Natural killer cell treated with Interleukin-12 subunit alpha and Interleukin-12 subunit beta and Interleukin-15 and Interleukin-18, amount 100 ng/mL, for 72 hours (primary cell): ENCODE data around the gene CACHD1. TPM values are rescaled to one million over a fixed set of nuclear protein-coding genes. Genes with fewer than 3 reads are reported as not detected.

Experiments used
- ATAC-seq, 2 donors: fragments of 150-1000 bp; cut with Tn5 transposase in 1 of 2; sonication (Bioruptor Pico), chemical (Tn5 transposase) in 1 of 2; 2 replicates each; pipeline ENCODE4 v1.10.0; 2021
- DNase-seq: peaks from one replicate; pipeline ENCODE4 v3.0.0; 2022; ENCODE audit warnings: low spot score
- H3K27ac Mint-ChIP-seq, 2 donors: 1 replicate in 1 of 2; 2 replicates in 1 of 2; pipeline ENCODE4 v1.8.0; 2022; ENCODE audit warnings: mixed read lengths in 2 of 2, mild to moderate bottlenecking in 1 of 2, moderate library complexity in 1 of 2
- H3K27me3 Mint-ChIP-seq, 2 donors: 1 replicate in 1 of 2; 2 replicates in 1 of 2; pipeline ENCODE4 v1.8.0; 2022; ENCODE audit warnings: mixed read lengths in 2 of 2
- H3K36me3 Mint-ChIP-seq: one replicate; pipeline ENCODE4 v1.8.0; 2022; ENCODE audit warnings: mixed read lengths
- H3K4me1 Mint-ChIP-seq, 2 donors: 1 replicate in 1 of 2; 2 replicates in 1 of 2; pipeline ENCODE4 v1.8.0; 2022; ENCODE audit warnings: low read depth in 2 of 2, mixed read lengths in 2 of 2, mild to moderate bottlenecking in 1 of 2
- H3K4me3 Mint-ChIP-seq: one replicate; pipeline ENCODE4 v1.8.0; 2022; ENCODE audit warnings: mixed read lengths
- H3K9me3 Mint-ChIP-seq: 2 replicates; pipeline ENCODE4 v1.8.0; 2022; ENCODE audit warnings: mixed read lengths
- total RNA-seq, 2 donors: library from RNA; stranded (reverse); gene quantifications; one replicate each; pipeline ENCODE4 v1.2.3, GENCODE V29; 2022

Gene CACHD1
- total RNA-seq, 2 donors from 2014 or later, result 0.11 to 0.14 TPM

- H3K4me3 Mint-ChIP-seq, result no peak overlapping the region
- H3K36me3 Mint-ChIP-seq, result no peaks in the 10 kb centered on the region
- no peak for DNase-seq
- H3K4me1 Mint-ChIP-seq, result no peaks in the 10 kb centered on the region
- no peaks in the 10 kb centered on the region for H3K9me3 Mint-ChIP-seq
- no peak for ATAC-seq
- peaks cover 11 to 15% of the 10 kb centered on the region in 2 donors for H3K27me3 Mint-ChIP-seq
- no peak overlapping the region for H3K27ac Mint-ChIP-seq
These were observed 56.4 kb downstream of the CACHD1 start for GRCh38 chr1:64526312-64526711.

DNA sequence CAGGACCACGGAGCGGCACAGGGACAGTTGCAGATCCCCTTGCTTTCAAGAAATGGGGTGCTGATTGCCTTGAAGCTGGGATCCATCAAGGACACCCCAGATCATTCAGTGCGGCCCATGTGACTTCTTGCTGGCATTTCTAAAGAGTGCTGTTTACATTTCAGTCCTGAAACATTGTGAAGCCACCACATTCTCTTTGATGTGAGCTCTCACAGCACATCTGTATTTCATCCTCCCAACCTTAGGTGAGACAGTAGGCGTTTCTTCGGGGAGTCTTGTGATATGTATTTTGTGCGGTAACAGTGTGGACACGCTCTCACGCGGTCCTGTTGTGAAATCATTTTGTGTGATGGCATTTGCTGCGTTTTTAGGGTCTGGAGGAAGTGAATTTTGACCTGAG lies 57.2 kb downstream of the CACHD1 start:
- Mint-ChIP-seq H3K4me1 (no peaks in the 10 kb centered on the region), H3K36me3 (no peaks in the 10 kb centered on the region), H3K27me3 (peaks cover 11 to 15% of the 10 kb centered on the region in 2 donors), H3K4me3 (no peak overlapping the region), H3K9me3 (no peaks in the 10 kb centered on the region), H3K27ac (no peak overlapping the region)
- no peak for ATAC-seq
- no peak for DNase-seq

- no peak for ATAC-seq
- DNase-seq, result no peak
- H3K4me1 Mint-ChIP-seq, result no peaks in the 10 kb centered on the region
- H3K36me3 Mint-ChIP-seq, result no peaks in the 10 kb centered on the region
- H3K4me3 Mint-ChIP-seq, result no peak overlapping the region
- peaks cover 11 to 15% of the 10 kb centered on the region in 2 donors for H3K27me3 Mint-ChIP-seq
- H3K27ac Mint-ChIP-seq, result no peak overlapping the region
- H3K9me3 Mint-ChIP-seq, result no peaks in the 10 kb centered on the region
These were observed 57.9 kb downstream of the CACHD1 start for GRCh38 chr1:64527786-64528185.

DNA sequence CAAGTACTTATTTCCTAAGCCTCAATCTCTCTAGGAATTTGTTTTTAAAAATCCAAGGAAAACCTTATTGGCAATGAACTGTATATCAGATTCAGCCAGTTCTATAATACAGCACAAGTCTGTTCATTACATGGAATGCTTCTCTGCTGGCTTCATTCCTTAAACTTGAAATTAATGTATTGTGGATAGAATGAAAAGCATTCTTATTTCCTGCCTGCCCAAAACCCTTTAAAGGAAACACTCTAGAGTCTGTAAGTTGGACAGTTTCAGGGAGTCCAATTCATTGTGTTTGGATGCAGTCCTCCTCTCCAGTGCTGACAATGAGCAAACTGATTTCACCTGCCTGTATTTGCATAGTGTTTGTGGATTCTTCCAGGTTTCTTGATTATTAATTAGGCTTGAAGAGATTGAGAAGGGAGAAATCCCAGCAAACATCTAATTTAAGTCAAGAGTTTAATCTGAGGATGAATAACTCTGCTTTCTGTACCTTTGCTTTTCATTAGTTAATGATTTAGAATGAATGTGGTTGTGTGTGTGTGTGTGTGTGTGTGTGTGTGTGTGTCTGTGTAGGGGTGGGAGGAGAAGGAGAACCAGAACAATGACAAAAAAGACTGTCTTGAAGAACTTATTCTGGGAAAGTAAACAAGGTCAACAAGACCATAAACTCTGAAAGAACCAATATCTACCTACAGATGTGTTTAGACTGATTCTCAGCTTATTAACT lies 61.2 kb downstream of the CACHD1 start:
- ATAC-seq, result no peak
- no peak for DNase-seq
- H3K27me3 Mint-ChIP-seq, result peaks cover 8 to 20% of the 10 kb centered on the region in 2 donors
- peaks cover 3% of the 10 kb centered on the region for H3K9me3 Mint-ChIP-seq
- peaks cover 0 to 2% of the 10 kb centered on the region in 2 donors for H3K4me1 Mint-ChIP-seq
- no peaks in the 10 kb centered on the region for H3K36me3 Mint-ChIP-seq
- H3K27ac Mint-ChIP-seq, result no peak overlapping the region
- no peak overlapping the region for H3K4me3 Mint-ChIP-seq

DNA sequence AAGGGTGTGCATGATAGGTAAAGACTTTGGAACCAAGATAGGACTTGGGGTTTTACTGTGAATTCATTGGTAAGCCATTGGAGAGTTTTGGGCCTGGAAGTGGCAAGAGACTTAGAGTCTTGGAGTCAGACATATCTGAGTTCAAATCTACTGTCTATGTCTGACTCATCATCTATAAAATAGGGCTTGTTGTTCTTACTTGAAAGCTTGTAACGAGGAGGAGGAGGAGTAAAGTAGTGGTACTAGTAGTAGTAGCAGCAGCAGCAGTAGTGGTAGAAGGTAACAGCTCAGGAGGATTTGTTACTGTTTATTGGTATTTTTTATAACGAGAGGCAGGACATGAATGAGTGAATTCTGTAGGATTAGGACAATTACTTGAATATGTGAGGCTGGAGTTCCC lies 62.7 kb downstream of the CACHD1 start:
- ATAC-seq, result peak in 1 of 2 donors; percentile 32
- H3K27me3 Mint-ChIP-seq, result peaks cover 0 to 20% of the 10 kb centered on the region in 2 donors

DNA sequence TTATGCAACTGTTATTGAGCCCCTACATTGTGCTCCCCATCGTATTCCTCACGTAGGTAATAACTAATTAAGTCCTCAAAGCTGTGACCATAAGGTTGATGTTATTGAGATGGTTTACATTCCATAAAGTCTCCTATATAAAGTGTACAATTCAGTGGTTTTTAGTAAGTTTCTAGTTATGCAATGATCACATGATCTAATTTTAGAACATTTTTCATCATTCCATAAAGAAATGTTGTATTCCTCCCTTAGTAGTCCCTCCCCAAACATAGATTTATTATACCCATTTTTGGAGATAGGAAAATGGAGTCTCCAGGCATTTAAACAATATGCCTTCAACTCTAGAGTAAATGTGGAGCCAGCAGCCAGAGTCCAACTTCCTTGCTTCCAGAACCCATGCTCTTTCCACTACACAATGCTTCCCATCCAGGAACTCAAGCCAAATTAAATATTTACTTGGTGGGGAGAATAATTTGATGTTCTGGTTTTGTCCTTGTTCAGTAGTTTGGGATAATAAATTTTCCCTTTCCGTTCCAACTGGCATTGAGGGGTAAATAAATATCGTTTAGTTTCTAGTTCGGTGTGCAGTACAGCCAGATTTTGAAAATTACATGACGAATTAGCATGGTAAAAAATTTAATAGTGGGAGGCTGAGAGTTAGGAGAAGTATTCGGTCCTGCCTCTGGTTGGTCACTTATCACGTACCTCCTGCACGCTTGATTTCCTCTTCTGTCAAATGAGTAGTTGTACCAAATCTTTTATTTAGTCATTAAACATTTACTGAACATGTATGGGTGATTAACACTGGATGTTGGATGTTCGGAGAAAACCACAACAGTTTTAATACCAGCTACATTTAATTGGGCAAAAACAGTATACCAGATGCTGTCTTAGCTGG lies 66.3 kb downstream of the CACHD1 start:
- peaks cover 3% of the 10 kb centered on the region for H3K9me3 Mint-ChIP-seq
- ATAC-seq, result no peak

More for the DNA sequence above, 62.7 kb downstream of the CACHD1 start:
- H3K9me3 Mint-ChIP-seq, result peaks cover 3% of the 10 kb centered on the region
- no peak overlapping the region for H3K27ac Mint-ChIP-seq
- no peak overlapping the region for H3K4me3 Mint-ChIP-seq
- no peak for DNase-seq
- H3K4me1 Mint-ChIP-seq, result peaks cover 0 to 2% of the 10 kb centered on the region in 2 donors
- H3K36me3 Mint-ChIP-seq, result no peaks in the 10 kb centered on the region

GRCh38 chr1:64536836-64537490 lies 67.0 kb downstream of the CACHD1 start:
- peaks cover 0 to 2% of the 10 kb centered on the region in 2 donors for H3K4me1 Mint-ChIP-seq
- no peak overlapping the region for H3K4me3 Mint-ChIP-seq
- H3K9me3 Mint-ChIP-seq, result peaks cover 3% of the 10 kb centered on the region
- DNase-seq, result no peak
- no peak overlapping the region for H3K27ac Mint-ChIP-seq
- no peaks in the 10 kb centered on the region for H3K36me3 Mint-ChIP-seq
- ATAC-seq, result no peak
- peaks cover 2 to 13% of the 10 kb centered on the region in 2 donors for H3K27me3 Mint-ChIP-seq

More for the DNA sequence above, 66.3 kb downstream of the CACHD1 start:
- no peak overlapping the region for H3K27ac Mint-ChIP-seq
- peaks cover 0 to 2% of the 10 kb centered on the region in 2 donors for H3K4me1 Mint-ChIP-seq
- H3K36me3 Mint-ChIP-seq, result no peaks in the 10 kb centered on the region
- peaks cover 2 to 13% of the 10 kb centered on the region in 2 donors for H3K27me3 Mint-ChIP-seq
- no peak overlapping the region for H3K4me3 Mint-ChIP-seq
- no peak for DNase-seq

- DNase-seq, result no peak
- H3K27ac Mint-ChIP-seq, result no peak overlapping the region
- H3K4me1 Mint-ChIP-seq, result peaks cover 0 to 2% of the 10 kb centered on the region in 2 donors
- H3K36me3 Mint-ChIP-seq, result no peaks in the 10 kb centered on the region
- no peak overlapping the region for H3K4me3 Mint-ChIP-seq
- peaks cover 3% of the 10 kb centered on the region for H3K9me3 Mint-ChIP-seq
- ATAC-seq, result no peak
- peaks cover 2 to 13% of the 10 kb centered on the region in 2 donors for H3K27me3 Mint-ChIP-seq
These were observed 68.0 kb downstream of the CACHD1 start for GRCh38 chr1:64537942-64538341.

GRCh38 chr1:64538389-64538788 lies 68.5 kb downstream of the CACHD1 start:
- Mint-ChIP-seq H3K27me3 (peaks cover 2 to 13% of the 10 kb centered on the region in 2 donors), H3K36me3 (no peaks in the 10 kb centered on the region), H3K4me1 (peaks cover 0 to 2% of the 10 kb centered on the region in 2 donors), H3K27ac (no peak overlapping the region), H3K9me3 (peaks cover 3% of the 10 kb centered on the region), H3K4me3 (no peak overlapping the region)
- no peak for ATAC-seq
- no peak for DNase-seq

DNA sequence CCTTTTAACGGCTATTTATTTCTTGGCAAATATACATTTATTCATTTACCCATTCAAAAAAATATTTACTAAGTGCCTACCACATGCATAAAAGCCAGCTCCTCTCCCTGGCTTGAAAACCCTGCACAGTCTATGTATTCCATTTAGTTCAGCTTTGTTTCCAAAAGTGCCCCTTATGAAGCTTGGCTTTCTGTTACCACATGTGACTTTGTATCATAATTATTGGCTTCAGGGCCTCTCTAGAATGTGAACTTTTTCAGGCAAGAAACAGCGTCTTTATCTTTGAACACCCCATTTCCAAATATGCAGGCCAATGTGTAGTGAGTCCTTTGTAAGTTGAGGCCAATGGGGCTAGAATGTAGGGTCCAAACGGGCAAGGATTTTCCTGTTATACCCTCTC lies 69.4 kb downstream of the CACHD1 start:
- no peak overlapping the region for H3K4me3 Mint-ChIP-seq
- H3K36me3 Mint-ChIP-seq, result no peaks in the 10 kb centered on the region
- H3K9me3 Mint-ChIP-seq, result peaks cover 3% of the 10 kb centered on the region
- ATAC-seq, result no peak
- DNase-seq, result no peak
- H3K4me1 Mint-ChIP-seq, result peaks cover 0 to 2% of the 10 kb centered on the region in 2 donors
- H3K27ac Mint-ChIP-seq, result no peak overlapping the region
- H3K27me3 Mint-ChIP-seq, result peaks cover 6 to 13% of the 10 kb centered on the region in 2 donors

- no peaks in the 10 kb centered on the region for H3K36me3 Mint-ChIP-seq
- DNase-seq (no peak), ATAC-seq (no peak)
- peaks cover 10 to 13% of the 10 kb centered on the region in 2 donors for H3K27me3 Mint-ChIP-seq
- no peaks in the 10 kb centered on the region for H3K9me3 Mint-ChIP-seq
- no peak overlapping the region for H3K27ac Mint-ChIP-seq
- no peak overlapping the region for H3K4me3 Mint-ChIP-seq
- H3K4me1 Mint-ChIP-seq, result no peaks in the 10 kb centered on the region
These were observed 69.9 kb downstream of the CACHD1 start for GRCh38 chr1:64539781-64540218.

DNA sequence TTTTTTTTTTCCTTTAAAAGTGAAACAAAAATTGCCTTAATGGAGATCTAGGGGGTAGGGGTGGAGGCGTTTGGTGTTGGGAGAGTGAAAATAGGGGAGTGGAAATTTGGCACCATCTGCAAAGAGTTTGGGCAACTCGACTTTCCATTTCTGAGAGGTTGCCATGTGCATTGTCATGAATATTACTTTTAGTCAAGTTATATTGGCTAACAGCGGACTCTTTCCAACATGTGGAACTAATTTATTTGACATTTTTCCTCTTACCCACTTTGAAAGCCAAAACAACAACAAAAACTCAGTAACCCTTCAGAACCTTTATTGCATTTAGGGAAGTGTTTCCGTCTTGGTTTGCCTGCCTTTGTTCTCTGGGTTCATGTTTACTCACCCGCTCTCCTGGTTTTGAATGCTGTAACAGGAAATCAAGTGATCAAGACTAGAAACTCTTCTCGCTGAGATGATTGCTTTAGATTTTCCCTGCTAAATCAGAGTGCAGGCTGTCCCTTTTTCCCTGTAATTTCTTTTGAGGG lies 70.4 kb downstream of the CACHD1 start:
- no peak for DNase-seq
- ATAC-seq, result no peak
- no peak overlapping the region for H3K4me3 Mint-ChIP-seq
- no peaks in the 10 kb centered on the region for H3K9me3 Mint-ChIP-seq
- H3K27me3 Mint-ChIP-seq, result peaks cover 10 to 13% of the 10 kb centered on the region in 2 donors
- no peak overlapping the region for H3K27ac Mint-ChIP-seq
- no peaks in the 10 kb centered on the region for H3K36me3 Mint-ChIP-seq
- H3K4me1 Mint-ChIP-seq, result no peaks in the 10 kb centered on the region

GRCh38 chr1:64542118-64542517 lies 72.2 kb downstream of the CACHD1 start:
- Mint-ChIP-seq H3K27me3 (peaks cover 8 to 12% of the 10 kb centered on the region in 2 donors), H3K4me1 (no peaks in the 10 kb centered on the region), H3K36me3 (no peaks in the 10 kb centered on the region), H3K4me3 (no peak overlapping the region), H3K27ac (no peak overlapping the region), H3K9me3 (no peaks in the 10 kb centered on the region)
- DNase-seq (no peak), ATAC-seq (no peak)
